ENCODE data around the gene PGLYRP1.

DNA sequence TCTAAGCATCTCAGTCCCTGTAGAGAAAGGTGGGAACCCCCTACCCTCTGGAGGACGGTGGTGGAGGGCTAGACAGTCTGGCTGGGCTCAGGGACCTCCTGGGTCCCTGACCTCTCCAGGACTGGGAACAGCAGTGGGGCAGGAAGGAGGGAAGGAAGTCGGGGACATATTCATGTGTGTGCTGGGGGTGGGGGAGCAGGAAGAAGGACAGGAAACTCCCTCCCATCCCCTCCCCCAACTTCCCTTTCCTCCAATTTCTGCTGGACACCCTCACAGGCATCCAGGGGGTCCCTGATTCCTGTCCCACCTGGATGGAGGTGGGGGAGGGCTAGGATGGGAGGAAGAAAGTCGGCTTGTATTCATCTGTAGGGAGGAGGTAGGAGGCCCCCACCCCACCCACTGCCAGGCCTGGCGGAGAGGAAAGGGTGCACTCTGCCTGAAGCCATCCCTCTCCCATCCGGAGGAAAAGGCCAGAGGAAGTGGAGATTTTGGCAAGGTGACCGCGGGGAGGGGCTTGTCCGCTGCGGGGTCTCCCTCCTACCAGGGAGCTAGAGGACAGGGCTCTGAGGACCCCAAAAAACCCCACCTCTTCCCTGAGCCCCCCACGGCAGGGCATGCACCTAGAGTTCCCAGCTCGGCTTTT is 51.5 kb downstream of the PGLYRP1 start:
- no peak for TF ChIP-seq POLR2A (IDR thresholded peaks at IDR 0.05)
- TF ChIP-seq, protein P1, sequence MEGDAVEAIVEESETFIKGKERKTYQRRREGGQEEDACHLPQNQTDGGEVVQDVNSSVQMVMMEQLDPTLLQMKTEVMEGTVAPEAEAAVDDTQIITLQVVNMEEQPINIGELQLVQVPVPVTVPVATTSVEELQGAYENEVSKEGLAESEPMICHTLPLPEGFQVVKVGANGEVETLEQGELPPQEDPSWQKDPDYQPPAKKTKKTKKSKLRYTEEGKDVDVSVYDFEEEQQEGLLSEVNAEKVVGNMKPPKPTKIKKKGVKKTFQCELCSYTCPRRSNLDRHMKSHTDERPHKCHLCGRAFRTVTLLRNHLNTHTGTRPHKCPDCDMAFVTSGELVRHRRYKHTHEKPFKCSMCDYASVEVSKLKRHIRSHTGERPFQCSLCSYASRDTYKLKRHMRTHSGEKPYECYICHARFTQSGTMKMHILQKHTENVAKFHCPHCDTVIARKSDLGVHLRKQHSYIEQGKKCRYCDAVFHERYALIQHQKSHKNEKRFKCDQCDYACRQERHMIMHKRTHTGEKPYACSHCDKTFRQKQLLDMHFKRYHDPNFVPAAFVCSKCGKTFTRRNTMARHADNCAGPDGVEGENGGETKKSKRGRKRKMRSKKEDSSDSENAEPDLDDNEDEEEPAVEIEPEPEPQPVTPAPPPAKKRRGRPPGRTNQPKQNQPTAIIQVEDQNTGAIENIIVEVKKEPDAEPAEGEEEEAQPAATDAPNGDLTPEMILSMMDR (IDR thresholded peaks at IDR 0.05) = no peak

All from vagina (tissue), 2 donors.